Right atrium auricular region (tissue), 2 donors: Measurements from ENCODE around the gene ARHGAP31. TPM values are rescaled to one million over a fixed set of nuclear protein-coding genes. Genes with fewer than 3 reads are reported as not detected.

Experiments used
- DNase-seq: peaks from one replicate; pipeline ENCODE4 v3.0.0-alpha.2; 2019; ENCODE audit warnings: low spot score
- H3K27ac ChIP-seq, 2 donors: fragments of 200-600 bp; sonication (generic); 1 replicate in 1 of 2; 2 replicates in 1 of 2; pipeline ENCODE4 v1.5.1; 2016 to 2019
- H3K27me3 ChIP-seq, 2 donors: fragments of 200-600 bp; sonication (generic); one replicate each; pipeline versions ENCODE4 v1.5.1 to v1.6.0; 2017 to 2019
- H3K36me3 ChIP-seq: fragments of 200-600 bp; sonication (generic); one replicate; pipeline ENCODE4 v1.5.1; 2016
- H3K4me1 ChIP-seq, 2 donors: fragments of 200-600 bp; sonication (generic); one replicate each; pipeline versions ENCODE4 v1.5.1 to v1.6.0; 2017 to 2019
- H3K4me3 ChIP-seq, 2 donors: fragments of 200-600 bp; sonication (generic); 1 replicate in 1 of 2; 2 replicates in 1 of 2; pipeline ENCODE4 v1.5.1; 2017 to 2019; ENCODE audit warnings: mild to moderate bottlenecking in 1 of 2, moderate library complexity in 1 of 2
- H3K9me3 ChIP-seq, 2 donors: fragments of 200-600 bp; sonication (generic); one replicate each; pipeline ENCODE4 v1.5.1; 2019
- CTCF ChIP-seq, 2 donors: fragments of 200-600 bp; sonication (generic); IDR thresholded peaks; one replicate each; pipeline ENCODE4 v1.5.1; 2019; ENCODE audit warnings: antibody characterized with exemption in 2 of 2
- total RNA-seq, 2 donors: library from RNA; depleted of rRNA; stranded (reverse); fragments of >200 nt; gene quantifications; one replicate each; pipeline ENCODE4 v1.1.0, GENCODE V29; 2016

The ARHGAP31 gene
- total RNA-seq, 2 donors from 2014 or later, result 29.9 to 33.1 TPM

GRCh38 chr3:119279101-119279554 lies 15.1 kb upstream of the ARHGAP31 start:
- Histone ChIP-seq H3K36me3 (no peaks in the 10 kb centered on the region), H3K27ac (peak overlapping the region; percentile 77 to 79), H3K4me3 (no peak overlapping the region), H3K27me3 (no peaks in the 10 kb centered on the region), H3K9me3 (no peaks in the 10 kb centered on the region), H3K4me1 (peaks cover 0 to 21% of the 10 kb centered on the region in 2 donors)
- TF ChIP-seq CTCF (IDR thresholded peaks at IDR 0.05), result no peak
- no peak for DNase-seq

- H3K27me3 ChIP-seq, result no peaks in the 10 kb centered on the region
- no peak for DNase-seq
- peaks cover 0 to 21% of the 10 kb centered on the region in 2 donors for H3K4me1 ChIP-seq
- H3K27ac ChIP-seq, result peak overlapping the region; percentile 77 to 79
- no peaks in the 10 kb centered on the region for H3K36me3 ChIP-seq
- TF ChIP-seq CTCF (IDR thresholded peaks at IDR 0.05), result no peak
- H3K9me3 ChIP-seq, result no peaks in the 10 kb centered on the region
- H3K4me3 ChIP-seq, result no peak overlapping the region
Observed at GRCh38 chr3:119279584-119280243, 14.5 kb upstream of the ARHGAP31 start.

GRCh38 chr3:119288669-119289403 lies 5.3 kb upstream of the ARHGAP31 start:
- Histone ChIP-seq H3K4me3 (no peak overlapping the region), H3K27ac (no peak overlapping the region), H3K9me3 (peaks cover 0 to 14% of the 10 kb centered on the region in 2 donors), H3K27me3 (no peaks in the 10 kb centered on the region), H3K4me1 (peaks cover 0 to 15% of the 10 kb centered on the region in 2 donors), H3K36me3 (no peaks in the 10 kb centered on the region)
- no peak for DNase-seq
- TF ChIP-seq CTCF (IDR thresholded peaks at IDR 0.05), result no peak

GRCh38 chr3:119289404-119289770 lies 4.8 kb upstream of the ARHGAP31 start:
- H3K27ac ChIP-seq, result no peak overlapping the region
- H3K9me3 ChIP-seq, result peaks cover 0 to 14% of the 10 kb centered on the region in 2 donors
- no peaks in the 10 kb centered on the region for H3K36me3 ChIP-seq
- no peak for DNase-seq
- no peak for TF ChIP-seq CTCF (IDR thresholded peaks at IDR 0.05)
- H3K4me1 ChIP-seq, result peaks cover 0 to 15% of the 10 kb centered on the region in 2 donors
- H3K27me3 ChIP-seq, result no peaks in the 10 kb centered on the region
- no peak overlapping the region for H3K4me3 ChIP-seq

- Histone ChIP-seq H3K36me3 (no peaks in the 10 kb centered on the region), H3K27ac (no peak overlapping the region), H3K9me3 (peaks cover 0 to 14% of the 10 kb centered on the region in 2 donors), H3K4me3 (no peak overlapping the region), H3K4me1 (peaks cover 0 to 15% of the 10 kb centered on the region in 2 donors), H3K27me3 (no peaks in the 10 kb centered on the region)
- no peak for TF ChIP-seq CTCF (IDR thresholded peaks at IDR 0.05)
- no peak for DNase-seq
Observed at GRCh38 chr3:119290613-119291012, 3.6 kb upstream of the ARHGAP31 start.
